Stimulated activated CD8-positive, alpha-beta memory T cell treated with anti-CD3 and anti-CD28 coated beads, Interleukin-12 subunit alpha, Interleukin-12 subunit beta, amount 100 ng/mL, for 4 hours (primary cell): ENCODE data around the gene PIK3CB.
"Not testable (repeated sequence)": the region's sequence is repeated elsewhere in the genome, so short reads cannot be mapped to it uniquely, and the experiment has no call there.

Experiments used
- DNase-seq: peaks from one replicate; pipeline ENCODE4 v3.0.0-alpha.2; 2020; ENCODE audit warnings: low read depth

The PIK3CB gene

DNA sequence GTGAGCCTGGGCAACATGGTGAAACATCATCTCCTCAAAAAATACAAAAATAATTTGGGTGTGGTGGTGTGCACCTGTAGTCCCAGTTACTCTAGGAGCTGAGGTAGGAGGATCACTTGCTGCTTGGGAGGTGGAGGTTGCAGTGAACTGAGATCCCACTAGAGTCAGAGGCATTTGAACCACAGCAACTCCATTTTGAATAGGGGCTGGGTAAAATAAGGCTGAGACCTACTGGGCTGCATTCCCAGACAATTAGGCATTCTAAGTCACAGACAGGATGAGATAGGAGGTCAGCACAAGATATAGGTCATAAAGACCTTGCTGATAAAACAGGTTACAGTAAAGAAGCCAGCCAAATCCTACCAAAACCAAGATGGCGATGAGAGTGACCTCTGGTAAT, 12.1 kb upstream of the PIK3CB start:
- DNase-seq = not testable (repeated sequence)

GRCh38 chr3:138846262-138846791, 11.6 kb upstream of the PIK3CB start:
- no peak for DNase-seq

GRCh38 chr3:138845771-138846173, 11.0 kb upstream of the PIK3CB start:
- DNase-seq = no peak

- no peak for DNase-seq
Observed at GRCh38 chr3:138845181-138845601, 10.5 kb upstream of the PIK3CB start.

DNA sequence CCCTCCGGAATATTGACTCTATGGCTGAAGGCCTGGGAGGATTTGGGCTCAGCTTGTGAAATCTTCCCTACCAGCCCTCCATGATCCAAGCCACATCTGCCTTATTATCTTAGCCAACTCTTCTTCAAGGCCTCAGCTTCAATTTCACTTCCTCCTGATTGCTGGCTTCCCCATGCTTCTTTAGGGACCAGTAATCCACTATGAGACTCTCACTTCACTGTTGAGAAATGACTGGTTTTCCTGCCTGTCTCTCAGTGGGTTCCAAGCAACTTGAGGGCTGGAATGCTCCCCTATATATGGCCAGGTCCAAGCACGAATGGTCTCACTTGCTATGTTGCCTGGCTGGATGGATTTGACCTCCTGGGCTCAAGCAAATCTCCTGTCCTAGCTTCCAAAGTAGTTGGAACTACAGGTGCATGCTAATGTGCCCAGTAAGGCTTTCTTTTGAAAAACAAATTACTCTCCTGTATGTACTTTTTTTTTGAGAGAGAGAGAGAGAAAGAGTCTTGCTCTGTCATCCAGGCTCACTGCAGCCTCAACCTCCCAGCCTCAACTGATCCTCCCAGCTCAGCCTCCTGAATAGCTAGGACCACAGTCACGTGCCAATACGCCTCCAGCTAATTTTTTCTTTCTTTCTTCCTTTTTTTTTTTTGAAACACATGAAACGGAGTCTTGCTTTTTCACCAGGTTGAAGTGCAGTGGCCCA, 7.9 kb upstream of the PIK3CB start:
- DNase-seq = no peak

DNA sequence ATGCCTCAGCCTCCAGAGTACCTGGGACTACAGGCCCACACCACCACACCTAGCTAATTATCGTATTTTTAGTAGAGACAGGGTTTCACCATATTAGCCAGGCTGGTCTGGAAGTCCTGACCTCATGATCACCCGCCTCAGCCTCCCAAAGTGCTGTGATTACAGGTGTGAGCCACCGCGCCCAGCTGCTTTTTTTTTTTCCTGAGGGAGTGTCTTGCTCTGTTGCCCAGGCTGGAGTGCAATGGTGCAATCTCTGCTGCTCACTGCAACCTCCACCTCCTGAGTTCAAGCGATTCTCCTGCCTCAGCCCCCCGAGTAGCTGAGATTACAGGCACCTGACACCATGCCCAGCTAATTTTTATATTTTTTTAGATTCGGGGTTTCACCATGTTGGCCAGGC, 3.7 kb upstream of the PIK3CB start:
- DNase-seq = not testable (repeated sequence)

GRCh38 chr3:138835846-138836245, 1.1 kb upstream of the PIK3CB start:
- DNase-seq = not testable (repeated sequence)

- no peak for DNase-seq
Observed at GRCh38 chr3:138835397-138835757, 649 bp upstream of the PIK3CB start.

DNA sequence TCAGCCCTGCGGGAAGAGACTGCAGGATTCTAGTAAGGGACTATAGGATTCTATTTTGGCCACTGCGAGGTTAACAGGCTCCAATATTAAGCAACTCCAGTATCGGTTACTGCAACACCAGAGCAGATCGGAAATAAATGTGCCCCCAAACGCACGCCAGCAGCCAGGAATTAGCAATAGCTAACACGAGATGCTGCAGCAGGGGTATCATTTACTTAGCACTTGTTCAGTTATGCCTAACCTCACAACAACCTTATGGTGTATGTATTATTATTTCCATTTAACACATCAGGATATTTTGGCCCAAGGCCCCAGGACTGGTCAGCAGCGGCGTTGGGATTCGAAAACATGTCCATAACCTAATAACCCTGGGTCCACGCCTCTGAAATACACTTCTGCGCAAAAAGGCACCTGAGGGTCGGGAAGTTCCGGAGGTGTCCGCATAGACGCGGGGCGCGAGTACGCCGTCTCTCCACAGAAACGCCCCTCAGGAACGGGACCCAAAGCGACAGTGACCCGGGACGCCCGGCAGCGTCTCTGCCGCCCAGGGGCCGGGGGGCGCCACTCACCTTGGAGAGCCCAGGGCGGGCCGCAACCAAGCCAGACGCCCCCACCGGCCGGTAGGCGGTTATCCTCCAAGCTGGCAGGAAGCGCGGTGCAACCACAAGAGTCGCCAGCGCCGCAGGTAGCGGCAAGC, 681 bp downstream of the PIK3CB start:
- DNase-seq = no peak

GRCh38 chr3:138832473-138833057, 2.2 kb downstream of the PIK3CB start:
- not testable (repeated sequence) for DNase-seq

- DNase-seq = no peak
Observed at GRCh38 chr3:138829886-138830510, 4.7 kb downstream of the PIK3CB start.

GRCh38 chr3:138829097-138829496, 5.6 kb downstream of the PIK3CB start:
- no peak for DNase-seq

DNA sequence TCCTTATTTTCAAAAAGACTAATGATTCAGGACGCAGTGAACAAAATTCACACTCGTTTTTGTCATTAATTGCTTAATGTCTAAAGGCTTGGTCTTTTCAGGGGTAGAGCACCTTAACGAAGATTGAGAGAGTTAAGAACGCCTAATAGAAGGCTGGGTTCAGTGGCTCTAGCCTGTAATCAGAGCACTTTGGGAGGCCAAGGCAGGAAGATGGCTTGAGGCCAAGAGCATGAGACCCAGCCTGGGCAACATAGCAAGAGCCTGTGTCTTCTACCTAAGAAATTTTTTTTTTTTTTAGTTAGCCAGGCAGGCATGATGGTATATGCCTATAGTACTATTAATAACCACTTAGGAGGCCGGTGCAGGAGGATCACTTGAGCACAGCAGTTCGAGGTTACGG, 7.5 kb downstream of the PIK3CB start:
- no peak for DNase-seq

GRCh38 chr3:138825336-138825735, 9.4 kb downstream of the PIK3CB start:
- no peak for DNase-seq

DNA sequence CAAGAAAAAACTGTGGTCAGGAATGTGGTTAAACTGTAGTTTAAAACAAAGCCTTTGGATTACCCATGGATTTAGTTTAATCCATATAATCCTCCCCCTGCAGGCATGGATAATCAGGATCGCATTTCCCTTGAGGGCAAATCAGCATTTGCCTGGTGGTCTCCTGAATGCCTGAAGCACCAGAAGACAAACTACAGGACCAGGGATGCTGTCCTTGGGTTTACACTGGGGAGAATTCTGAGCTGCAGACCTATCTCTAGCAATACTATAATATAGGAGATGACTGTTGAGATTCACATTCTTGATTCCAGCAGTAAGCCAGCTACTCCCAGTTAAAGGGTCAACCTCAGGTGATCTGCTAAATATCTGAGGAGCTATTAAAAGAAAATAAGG, 10.6 kb downstream of the PIK3CB start:
- DNase-seq = no peak

DNA sequence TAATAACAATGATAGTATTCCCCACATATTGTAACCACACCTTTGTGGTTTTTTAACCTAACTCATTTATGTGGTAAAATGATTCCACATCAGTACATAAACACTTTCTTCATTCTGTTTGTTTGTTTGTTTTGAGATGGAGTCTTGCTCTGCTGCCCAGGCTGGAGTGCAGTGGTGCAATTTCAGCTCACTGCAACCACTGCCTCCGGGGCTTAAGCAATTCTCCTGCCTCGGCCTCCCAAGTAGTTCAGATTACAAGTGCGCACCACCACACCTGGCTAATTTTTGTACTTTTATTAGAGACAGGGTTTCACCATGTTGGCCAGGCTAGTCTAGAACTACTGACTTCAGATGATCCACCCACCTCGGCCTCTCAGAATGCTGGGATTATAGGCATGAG, 14.3 kb downstream of the PIK3CB start:
- not testable (repeated sequence) for DNase-seq

- no peak for DNase-seq
Observed at GRCh38 chr3:138818185-138818860, 16.4 kb downstream of the PIK3CB start.

GRCh38 chr3:138817695-138818094, 17.0 kb downstream of the PIK3CB start:
- no peak for DNase-seq

- DNase-seq = no peak
Observed at GRCh38 chr3:138812806-138813205, 21.9 kb downstream of the PIK3CB start.

- no peak for DNase-seq
Observed at GRCh38 chr3:138809500-138810256, 25.1 kb downstream of the PIK3CB start.

DNA sequence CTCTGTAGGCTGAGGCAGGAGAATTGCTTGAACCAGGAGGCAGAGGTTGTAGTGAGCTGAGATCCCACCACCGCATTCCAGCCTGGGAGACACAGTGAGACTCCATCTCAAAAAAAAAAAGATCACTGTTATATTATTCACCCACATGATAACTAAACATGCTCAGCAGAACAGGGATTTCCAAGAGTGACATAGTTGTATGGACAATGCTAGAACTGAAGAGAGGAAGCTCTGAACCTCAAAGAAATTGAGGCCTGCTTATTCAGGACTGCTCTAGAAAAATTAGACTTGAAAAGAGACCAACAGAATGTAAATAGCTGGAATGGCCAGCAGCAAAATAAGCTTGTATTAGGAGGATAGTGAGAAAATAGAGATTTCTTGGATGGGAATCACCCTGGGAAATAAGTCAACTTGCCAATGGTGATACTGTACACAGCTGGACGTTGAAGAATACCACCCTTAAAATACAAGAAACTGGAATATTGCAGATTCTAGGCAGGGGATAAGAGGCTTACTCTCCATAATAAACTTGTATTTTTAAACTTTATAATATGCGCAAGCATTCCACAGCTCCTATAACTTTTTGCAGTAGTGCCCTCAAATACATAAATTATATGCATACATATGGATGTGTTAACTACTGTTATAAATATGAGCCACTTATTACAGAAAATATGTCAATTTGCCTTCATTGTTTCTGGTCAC, 28.2 kb downstream of the PIK3CB start:
- no peak for DNase-seq
